Lower leg skin (tissue), 3 donors: Measurements from ENCODE around the gene DGKB.

Experiments used
- POLR2A ChIP-seq, 2 donors: fragments of 450-650 bp; IDR thresholded peaks; one replicate each; pipeline ENCODE4 v1.6.1; 2016 to 2017; ENCODE audit warnings: antibody characterized with exemption in 2 of 2, mild to moderate bottlenecking in 1 of 2, moderate library complexity in 1 of 2
- TF ChIP-seq, protein P1 (sequence below), 3 donors: fragments of 450-650 bp; IDR thresholded peaks; one replicate each; pipeline ENCODE4 v1.5.1; 2016; ENCODE audit warnings: antibody characterized with exemption in 3 of 3, mild to moderate bottlenecking in 3 of 3, moderate library complexity in 2 of 3

DNA sequence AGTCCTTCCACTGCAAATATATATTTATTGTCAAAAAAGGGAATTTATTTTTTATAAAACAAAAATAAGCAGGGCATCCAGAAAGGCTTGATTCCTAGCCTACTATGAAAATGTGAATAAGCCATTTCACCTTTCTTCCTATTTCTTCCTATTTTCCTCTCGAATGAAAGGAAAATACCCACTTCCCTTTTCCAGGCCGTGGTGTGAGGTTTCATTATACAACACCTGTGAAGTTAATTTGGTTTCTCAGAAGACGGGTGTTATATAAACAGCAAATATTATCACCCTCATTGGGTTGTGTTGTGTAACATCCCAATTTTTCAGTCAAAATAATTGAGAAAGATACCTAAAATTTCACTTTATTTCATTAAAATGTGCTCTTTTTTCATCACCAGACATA, 214.3 kb downstream of the DGKB start:
- TF ChIP-seq, protein P1, sequence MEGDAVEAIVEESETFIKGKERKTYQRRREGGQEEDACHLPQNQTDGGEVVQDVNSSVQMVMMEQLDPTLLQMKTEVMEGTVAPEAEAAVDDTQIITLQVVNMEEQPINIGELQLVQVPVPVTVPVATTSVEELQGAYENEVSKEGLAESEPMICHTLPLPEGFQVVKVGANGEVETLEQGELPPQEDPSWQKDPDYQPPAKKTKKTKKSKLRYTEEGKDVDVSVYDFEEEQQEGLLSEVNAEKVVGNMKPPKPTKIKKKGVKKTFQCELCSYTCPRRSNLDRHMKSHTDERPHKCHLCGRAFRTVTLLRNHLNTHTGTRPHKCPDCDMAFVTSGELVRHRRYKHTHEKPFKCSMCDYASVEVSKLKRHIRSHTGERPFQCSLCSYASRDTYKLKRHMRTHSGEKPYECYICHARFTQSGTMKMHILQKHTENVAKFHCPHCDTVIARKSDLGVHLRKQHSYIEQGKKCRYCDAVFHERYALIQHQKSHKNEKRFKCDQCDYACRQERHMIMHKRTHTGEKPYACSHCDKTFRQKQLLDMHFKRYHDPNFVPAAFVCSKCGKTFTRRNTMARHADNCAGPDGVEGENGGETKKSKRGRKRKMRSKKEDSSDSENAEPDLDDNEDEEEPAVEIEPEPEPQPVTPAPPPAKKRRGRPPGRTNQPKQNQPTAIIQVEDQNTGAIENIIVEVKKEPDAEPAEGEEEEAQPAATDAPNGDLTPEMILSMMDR (IDR thresholded peaks at IDR 0.05) = no peak
- TF ChIP-seq POLR2A (IDR thresholded peaks at IDR 0.05) = no peak
